ENCODE data around the gene TRIM28. TPM values are rescaled to one million over a fixed set of nuclear protein-coding genes. Genes with fewer than 3 reads are reported as not detected.

TRIM28 gene
- total and polyA plus RNA-seq, 5 donors = 98.7 to 161 (median 142) TPM

DNA sequence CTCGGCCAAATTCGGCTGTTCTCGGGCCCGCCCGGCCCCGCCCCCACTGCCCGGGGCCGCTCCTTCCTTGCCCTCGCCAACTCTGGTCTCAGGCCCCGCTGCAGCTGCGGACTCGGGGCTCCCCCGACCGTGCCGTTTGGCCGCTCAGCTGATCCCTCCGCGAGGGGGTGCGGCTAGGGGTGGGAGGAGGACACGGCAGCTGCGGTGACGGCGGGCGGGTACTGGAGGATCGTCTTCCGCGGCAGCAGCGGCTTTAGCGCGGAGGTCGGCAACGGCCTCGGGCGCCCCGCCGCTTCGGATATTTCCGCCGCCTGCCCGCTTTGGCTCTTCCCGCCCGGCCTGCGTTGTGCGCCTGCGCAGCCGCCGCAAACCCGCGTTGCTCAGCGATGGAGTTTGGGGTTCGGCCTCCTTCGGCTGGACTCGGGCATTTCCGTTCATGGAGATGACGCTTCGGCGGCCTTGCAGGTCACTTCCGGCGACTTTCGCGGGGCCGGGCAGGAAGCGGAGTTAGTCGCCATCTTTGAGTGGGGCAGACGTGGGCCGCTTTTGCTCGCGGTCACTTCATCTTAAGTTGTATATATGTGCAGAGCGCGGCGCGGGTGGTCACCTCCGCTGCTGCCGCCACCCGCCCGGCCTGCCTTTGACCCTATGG, 14.9 kb downstream of the TRIM28 start:
- Histone ChIP-seq H3K27ac (ENCODE audit: low read length) (peak overlapping the region; percentile 99), H3K4me1 (ENCODE audit: control insufficient read depth, insufficient read depth, low read length) (peaks cover 22% of the 10 kb centered on the region), H3K4me3 (ENCODE audit: low read length) (peak overlapping the region; percentile 74), H3K9me3 (ENCODE audit: control insufficient read depth, low read length) (no peaks in the 10 kb centered on the region), H3K27me3 (ENCODE audit: control insufficient read depth, insufficient read depth) (no peaks in the 10 kb centered on the region)
- intact Hi-C loops (cut with DNase I) = no loop called here
- under 1% methylated on average over 76 of the region's 76 CpGs for WGBS
- ATAC-seq = peak; percentile 80 to 84
- peak; percentile 99 to 100 (median 100) for DNase-seq

DNA sequence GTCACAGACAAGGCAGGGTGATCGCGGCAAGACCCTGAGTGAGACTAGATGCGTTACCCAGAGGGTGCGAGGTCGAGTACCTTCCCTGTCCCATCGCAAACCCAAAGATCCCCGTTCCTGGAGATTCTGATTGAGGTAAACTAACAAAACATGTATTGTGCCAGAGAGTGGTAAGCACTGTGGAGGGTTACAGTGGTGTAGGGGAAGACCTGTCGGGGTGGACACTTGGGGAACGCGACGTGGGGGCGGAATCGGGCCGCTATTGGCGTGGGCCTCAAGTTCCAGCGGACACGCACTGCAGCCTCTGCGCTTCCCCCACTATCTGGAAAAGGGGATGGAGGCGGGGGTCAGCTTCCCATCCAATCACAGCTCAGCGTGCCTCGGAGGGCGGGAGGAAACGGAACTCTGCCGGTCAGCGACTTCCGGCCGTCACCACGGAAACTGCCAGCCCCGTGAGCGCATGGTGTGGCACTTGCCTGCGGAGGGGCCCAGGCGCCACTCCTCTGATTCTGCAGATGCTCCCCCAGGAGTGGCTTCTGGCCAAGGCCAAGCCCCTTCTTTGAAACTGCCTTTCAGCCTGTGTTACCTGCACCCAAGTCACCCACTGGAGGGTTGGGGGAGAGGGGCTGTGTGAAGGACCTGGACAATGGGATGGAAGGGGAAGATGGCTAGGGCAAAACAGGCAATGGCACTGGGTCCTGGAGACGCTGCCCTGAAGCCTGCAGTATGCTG, 15.6 kb downstream of the TRIM28 start:
- Histone ChIP-seq H3K9me3 (ENCODE audit: control insufficient read depth, low read length) (no peaks in the 10 kb centered on the region), H3K27ac (ENCODE audit: low read length) (peak overlapping the region; percentile 99), H3K4me1 (ENCODE audit: control insufficient read depth, insufficient read depth, low read length) (peaks cover 16% of the 10 kb centered on the region), H3K27me3 (ENCODE audit: control insufficient read depth, insufficient read depth) (no peaks in the 10 kb centered on the region), H3K4me3 (ENCODE audit: low read length) (peak overlapping the region; percentile 74)
- intact Hi-C loops (cut with DNase I) = no loop called here
- 1% methylated on average over 33 of the region's 33 CpGs for WGBS
- DNase-seq = peak; percentile 95 to 97 (median 96)
- peak; percentile 72 to 74 for ATAC-seq

DNA sequence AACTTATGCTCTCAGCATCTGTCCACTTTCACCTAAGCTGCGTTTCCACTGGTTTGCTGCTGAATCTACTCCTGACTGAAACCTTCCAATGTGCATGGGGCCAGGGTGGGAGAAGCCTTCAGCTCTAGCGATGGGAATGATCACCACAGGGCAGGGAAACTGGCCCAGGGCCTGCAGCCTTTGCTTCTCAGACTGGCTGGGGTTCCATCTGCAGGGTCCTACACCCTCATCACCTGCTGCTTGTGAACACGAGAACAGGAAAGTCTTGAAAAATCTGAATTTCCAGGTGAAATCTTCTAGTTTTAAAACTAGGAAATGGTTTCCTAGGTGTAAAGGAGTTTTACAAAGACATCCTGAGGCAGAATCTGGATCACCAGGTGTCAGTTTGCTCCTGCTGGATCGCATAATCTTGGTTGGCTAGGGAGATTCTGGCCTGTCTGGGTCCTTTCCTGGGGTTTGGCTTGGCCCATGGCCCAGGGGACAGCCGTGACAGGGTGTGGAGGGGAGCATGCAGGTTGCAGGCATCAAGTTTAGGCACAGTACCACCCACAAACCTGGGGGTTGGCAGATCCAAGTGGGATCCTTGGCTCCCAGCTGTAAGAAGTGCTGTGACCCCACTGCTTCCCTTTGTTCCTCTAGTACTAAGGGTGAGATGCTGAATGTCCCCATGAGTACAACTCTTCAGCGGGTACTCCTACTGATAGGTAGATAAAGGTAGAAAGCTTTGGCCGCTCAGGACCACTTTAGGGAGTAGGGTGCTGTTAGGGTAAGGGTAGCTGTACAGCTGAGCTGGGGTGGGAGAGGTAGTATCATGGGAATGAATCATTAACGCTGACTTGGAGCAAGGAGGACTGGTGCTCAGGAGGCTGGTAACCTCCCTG, 16.4 kb downstream of the TRIM28 start:
- Histone ChIP-seq H3K27me3 (ENCODE audit: control insufficient read depth, insufficient read depth) (no peaks in the 10 kb centered on the region), H3K4me1 (ENCODE audit: control insufficient read depth, insufficient read depth, low read length) (peaks cover 16% of the 10 kb centered on the region), H3K27ac (ENCODE audit: low read length) (peak overlapping the region; percentile 26), H3K9me3 (ENCODE audit: control insufficient read depth, low read length) (no peaks in the 10 kb centered on the region), H3K4me3 (ENCODE audit: low read length) (peak overlapping the region; percentile 74)
- peak in 1 of 3 donors; percentile 55 for DNase-seq
- WGBS = 81% methylated on average over 8 of the region's 8 CpGs
- intact Hi-C loops (cut with DNase I) = no loop called here
- ATAC-seq = no peak

DNA sequence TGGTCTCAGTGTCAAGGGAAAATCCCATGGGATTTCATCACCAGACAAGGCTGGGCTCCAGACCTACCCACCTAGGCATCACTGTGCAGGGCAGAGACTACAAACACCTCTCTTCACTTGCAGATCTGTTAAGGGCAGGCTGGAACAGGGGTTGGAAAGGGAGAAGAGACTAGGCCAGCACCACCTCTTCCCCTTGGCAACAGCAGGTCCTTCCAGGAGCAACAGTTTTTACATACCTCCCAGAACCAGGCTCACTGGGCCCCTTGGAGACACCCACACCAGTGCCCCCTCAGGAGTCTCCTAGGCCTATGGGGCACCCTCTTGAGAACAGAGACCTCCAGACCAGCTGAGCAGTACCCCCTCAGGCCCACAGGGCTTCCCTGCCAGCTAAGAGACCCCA, 17.1 kb downstream of the TRIM28 start:
- DNase-seq (no peak), ATAC-seq (no peak)
- intact Hi-C loops (cut with DNase I) = no loop called here
- Histone ChIP-seq H3K4me3 (ENCODE audit: low read length) (no peak overlapping the region), H3K4me1 (ENCODE audit: control insufficient read depth, insufficient read depth, low read length) (peaks cover 14% of the 10 kb centered on the region), H3K9me3 (ENCODE audit: control insufficient read depth, low read length) (no peaks in the 10 kb centered on the region), H3K27ac (ENCODE audit: low read length) (no peak overlapping the region), H3K27me3 (ENCODE audit: control insufficient read depth, insufficient read depth) (no peaks in the 10 kb centered on the region)

DNA sequence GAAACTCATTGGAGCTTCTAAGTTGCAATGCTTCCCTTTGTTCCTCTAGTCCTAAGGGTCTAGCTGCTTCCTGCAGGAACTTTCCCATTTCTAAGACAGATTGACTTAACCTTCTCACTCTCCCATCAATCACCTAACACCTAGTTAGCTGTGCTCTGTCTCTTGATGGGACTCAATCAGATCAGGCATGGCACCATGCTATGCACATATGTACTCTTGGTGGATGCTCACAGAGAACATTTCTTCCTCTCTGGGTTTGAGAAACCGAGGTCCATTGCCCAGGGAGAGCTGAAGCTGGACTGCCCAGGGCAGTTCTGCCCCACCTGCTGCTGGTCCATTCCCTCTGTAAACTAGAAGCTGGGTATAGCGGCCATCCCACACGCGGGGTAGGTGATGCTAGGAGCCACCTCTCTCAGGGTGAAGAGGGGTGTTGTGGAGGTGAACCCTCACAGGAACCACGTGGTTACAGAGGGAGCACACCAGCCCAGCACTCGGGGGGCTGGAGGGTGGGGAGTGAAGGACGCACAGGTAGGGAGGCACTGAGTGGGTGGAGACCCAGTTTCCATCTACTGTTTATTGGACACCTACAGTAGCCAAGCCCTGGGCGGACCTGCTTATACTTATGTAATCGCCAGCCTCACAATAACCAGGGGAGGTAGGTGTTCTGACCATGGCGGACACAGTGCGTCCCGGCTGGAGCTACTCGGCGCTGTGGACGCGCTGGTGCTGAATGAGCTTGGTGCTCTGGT, 17.7 kb downstream of the TRIM28 start:
- H3K4me1 ChIP-seq (ENCODE audit: control insufficient read depth, insufficient read depth, low read length) = peaks cover 14% of the 10 kb centered on the region
- intact Hi-C loops (cut with DNase I) = no loop called here
- no peaks in the 10 kb centered on the region for H3K9me3 ChIP-seq (ENCODE audit: control insufficient read depth, low read length)
- ATAC-seq = no peak
- DNase-seq = no peak
- WGBS = 55% methylated on average over 16 of the region's 16 CpGs
- no peaks in the 10 kb centered on the region for H3K27me3 ChIP-seq (ENCODE audit: control insufficient read depth, insufficient read depth)
- H3K27ac ChIP-seq (ENCODE audit: low read length) = no peak overlapping the region
- H3K4me3 ChIP-seq (ENCODE audit: low read length) = no peak overlapping the region

DNA sequence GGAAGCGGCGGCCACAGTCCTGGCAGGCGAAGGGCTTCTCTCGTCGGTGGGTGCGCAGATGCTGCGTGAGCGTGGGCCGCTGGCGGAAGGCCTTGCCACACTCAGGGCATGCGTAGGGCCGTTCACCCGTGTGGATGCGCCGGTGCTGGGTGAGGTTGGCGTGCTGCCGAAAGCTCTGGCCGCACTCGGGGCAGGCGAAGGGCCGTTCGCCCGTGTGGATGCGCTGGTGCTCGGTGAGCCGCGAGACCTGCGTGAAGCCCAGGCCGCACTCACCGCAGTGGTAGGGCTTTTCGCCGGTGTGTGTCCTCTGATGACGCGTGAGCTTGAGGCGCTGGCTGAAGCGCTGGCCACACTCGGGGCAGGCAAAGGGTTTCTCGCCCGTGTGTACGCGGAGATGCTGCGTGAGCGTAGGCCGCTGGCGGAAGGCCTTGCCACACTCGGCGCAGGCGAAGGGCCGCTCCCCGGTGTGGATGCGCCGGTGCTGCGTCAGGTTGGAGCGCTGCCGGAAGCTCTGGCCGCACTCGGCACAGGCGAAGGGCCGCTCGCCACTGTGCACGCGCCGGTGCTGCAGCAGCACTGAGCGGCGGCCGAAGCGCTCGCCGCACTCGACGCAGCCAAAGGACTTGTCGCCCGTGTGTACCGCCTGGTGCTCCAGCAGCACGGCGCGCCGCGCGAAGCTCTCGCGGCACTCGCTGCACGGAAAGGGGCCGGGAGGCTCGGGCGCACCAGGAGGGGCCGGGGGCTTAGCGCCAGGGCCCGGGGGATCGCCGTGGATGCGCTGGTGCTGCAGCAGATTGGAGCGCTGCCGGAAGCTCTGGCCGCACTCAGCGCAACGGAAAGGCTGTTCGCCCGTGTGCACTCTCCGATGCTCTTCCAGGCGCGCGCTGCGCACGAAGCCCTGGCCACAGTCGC, 18.5 kb downstream of the TRIM28 start:
- intact Hi-C loops (cut with DNase I) = no loop called here
- ATAC-seq (no peak), DNase-seq (peak in 2 of 3 donors; percentile 77 to 83)
- Histone ChIP-seq H3K27me3 (ENCODE audit: control insufficient read depth, insufficient read depth) (no peaks in the 10 kb centered on the region), H3K9me3 (ENCODE audit: control insufficient read depth, low read length) (no peaks in the 10 kb centered on the region), H3K27ac (ENCODE audit: low read length) (no peak overlapping the region), H3K4me1 (ENCODE audit: control insufficient read depth, insufficient read depth, low read length) (peaks cover 10% of the 10 kb centered on the region), H3K4me3 (ENCODE audit: low read length) (peak overlapping the region; percentile 4)
- WGBS = 5% methylated on average over 107 of the region's 107 CpGs

DNA sequence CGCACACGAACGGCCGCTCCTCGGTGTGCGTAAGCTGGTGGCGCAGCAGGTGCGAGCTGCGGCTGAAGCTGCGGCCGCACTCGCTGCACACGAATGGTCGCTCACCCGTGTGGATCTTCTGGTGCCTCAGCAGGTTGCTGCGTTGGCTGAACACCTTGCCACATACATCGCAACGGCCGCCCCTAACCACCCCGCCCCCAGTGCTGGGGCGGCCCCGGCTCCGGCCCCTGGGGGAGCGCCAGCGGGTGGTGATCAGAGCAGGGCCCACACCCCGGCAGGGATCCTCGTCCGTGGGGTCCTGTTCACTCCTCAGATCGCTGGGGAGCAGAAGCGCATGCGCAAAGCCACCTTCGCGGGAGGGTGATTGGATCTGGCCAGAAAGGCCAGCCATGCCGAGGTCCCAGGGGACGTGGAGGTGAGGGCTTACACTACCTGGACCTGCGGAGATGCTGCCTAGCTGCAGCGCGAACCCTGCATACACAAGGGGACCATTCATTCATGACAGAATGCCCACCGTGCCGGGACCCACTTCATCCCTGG, 19.2 kb downstream of the TRIM28 start:
- Histone ChIP-seq H3K27ac (ENCODE audit: low read length) (no peak overlapping the region), H3K9me3 (ENCODE audit: control insufficient read depth, low read length) (no peaks in the 10 kb centered on the region), H3K4me3 (ENCODE audit: low read length) (no peak overlapping the region), H3K4me1 (ENCODE audit: control insufficient read depth, insufficient read depth, low read length) (peaks cover 10% of the 10 kb centered on the region), H3K27me3 (ENCODE audit: control insufficient read depth, insufficient read depth) (no peaks in the 10 kb centered on the region)
- intact Hi-C loops (cut with DNase I) = no loop called here
- 5% methylated on average over 40 of the region's 40 CpGs for WGBS
- DNase-seq = peak in 2 of 3 donors; percentile 72 to 80
- ATAC-seq = no peak

DNA sequence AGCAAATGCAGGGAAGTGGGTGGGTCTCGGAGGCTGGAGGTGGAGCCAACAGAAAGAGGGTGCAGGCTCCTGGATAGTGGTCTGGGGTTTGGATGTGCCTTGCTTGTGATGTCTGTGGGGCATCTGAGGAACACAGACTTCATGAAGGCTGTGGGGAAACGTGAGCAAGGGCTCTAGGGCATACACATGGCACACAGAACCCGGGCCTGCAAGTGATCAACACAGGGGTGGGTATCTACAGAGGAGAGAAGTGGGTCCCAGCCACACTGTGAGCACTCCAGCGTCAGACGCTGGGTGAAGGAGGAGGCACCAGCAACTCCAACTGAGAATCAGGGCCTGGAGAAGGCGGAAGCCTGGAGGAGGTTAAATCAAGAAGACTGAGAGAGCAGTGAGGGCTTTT, 20.0 kb downstream of the TRIM28 start:
- 73% methylated on average over 6 of the region's 6 CpGs for WGBS
- Histone ChIP-seq H3K4me3 (ENCODE audit: low read length) (no peak overlapping the region), H3K27ac (ENCODE audit: low read length) (no peak overlapping the region), H3K9me3 (ENCODE audit: control insufficient read depth, low read length) (no peaks in the 10 kb centered on the region), H3K4me1 (ENCODE audit: control insufficient read depth, insufficient read depth, low read length) (peaks cover 10% of the 10 kb centered on the region), H3K27me3 (ENCODE audit: control insufficient read depth, insufficient read depth) (no peaks in the 10 kb centered on the region)
- DNase-seq (peak in 1 of 3 donors; percentile 28), ATAC-seq (no peak)
- intact Hi-C loops (cut with DNase I) = no loop called here

DNA sequence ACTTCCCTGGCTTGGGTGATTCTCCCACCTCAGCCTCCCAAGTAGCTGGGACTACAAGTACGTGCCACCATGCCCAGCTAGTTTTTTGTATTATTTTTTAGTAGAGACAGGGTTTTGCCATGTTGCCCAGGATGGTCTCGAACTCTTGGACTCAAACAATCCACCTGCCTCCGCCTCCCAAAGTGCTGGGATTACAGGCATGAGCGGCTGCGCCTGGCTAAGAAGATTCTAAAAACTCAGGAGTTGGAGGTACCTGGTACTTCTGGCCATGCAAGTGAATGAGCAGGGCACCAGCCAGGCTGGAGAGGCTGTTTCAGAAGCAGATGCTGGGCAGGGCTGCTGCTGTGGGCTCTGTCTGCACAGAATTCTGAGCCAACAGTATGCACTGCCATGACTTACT, 23.1 kb downstream of the TRIM28 start:
- Histone ChIP-seq H3K4me3 (ENCODE audit: low read length) (no peak overlapping the region), H3K4me1 (ENCODE audit: control insufficient read depth, insufficient read depth, low read length) (peaks cover 8% of the 10 kb centered on the region), H3K27ac (ENCODE audit: low read length) (no peak overlapping the region), H3K9me3 (ENCODE audit: control insufficient read depth, low read length) (no peaks in the 10 kb centered on the region), H3K27me3 (ENCODE audit: control insufficient read depth, insufficient read depth) (no peaks in the 10 kb centered on the region)
- WGBS = 94% methylated on average over 5 of the region's 5 CpGs
- no peak for ATAC-seq
- DNase-seq = peak in 1 of 3 donors; percentile 27
- intact Hi-C loops (cut with DNase I) = no loop called here
